ENCODE results near the gene RGS3.
"Not testable (repeated sequence)": the region's sequence is repeated elsewhere in the genome, so short reads cannot be mapped to it uniquely, and the experiment has no call there.

The RGS3 gene

GRCh38 chr9:113467183-113467582 is 3.7 kb downstream of the RGS3 start:
- no peak for DNase-seq

- no peak for DNase-seq
Observed at GRCh38 chr9:113468716-113469448, 5.4 kb downstream of the RGS3 start.

DNA sequence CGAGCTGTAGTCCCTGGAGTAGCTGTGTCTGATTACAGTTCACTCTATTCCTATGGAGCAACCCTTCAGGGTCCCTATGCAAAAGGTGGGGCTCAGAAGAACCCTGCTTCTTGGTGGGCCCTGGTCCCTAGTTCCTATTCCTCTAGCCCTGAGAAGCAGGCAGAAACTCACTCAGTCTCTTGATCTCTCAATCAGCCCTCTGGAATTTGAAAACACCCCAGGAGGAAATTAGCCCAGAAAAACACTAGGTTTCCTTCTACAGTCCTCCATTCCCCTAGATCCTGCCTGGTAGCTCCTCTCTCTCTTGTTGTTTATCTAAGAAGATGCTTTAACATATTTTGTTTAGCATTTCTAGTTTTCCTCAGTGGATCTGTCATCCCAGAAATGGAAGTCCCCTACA is 7.6 kb downstream of the RGS3 start:
- DNase-seq = no peak

DNA sequence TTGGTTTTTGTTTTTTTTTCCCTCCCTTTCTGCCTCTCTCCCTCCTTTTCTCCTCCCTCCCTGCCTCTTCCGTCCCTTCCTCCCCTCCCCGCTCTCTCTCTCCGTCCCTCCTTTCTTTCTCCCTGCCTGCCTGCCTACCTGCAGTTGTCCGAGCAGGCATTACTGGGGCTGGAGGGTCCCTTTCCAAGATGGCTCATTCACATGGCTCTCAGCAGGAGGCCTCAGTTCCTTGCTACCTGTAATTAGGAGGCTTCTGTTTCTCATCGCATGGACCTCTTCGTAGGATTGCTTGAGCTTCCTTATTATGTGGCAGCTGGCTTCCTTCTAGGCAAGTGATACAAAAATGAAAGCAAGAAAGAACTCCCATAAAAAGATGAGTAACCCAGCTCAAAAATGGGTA is 8.0 kb downstream of the RGS3 start:
- no peak for DNase-seq

DNA sequence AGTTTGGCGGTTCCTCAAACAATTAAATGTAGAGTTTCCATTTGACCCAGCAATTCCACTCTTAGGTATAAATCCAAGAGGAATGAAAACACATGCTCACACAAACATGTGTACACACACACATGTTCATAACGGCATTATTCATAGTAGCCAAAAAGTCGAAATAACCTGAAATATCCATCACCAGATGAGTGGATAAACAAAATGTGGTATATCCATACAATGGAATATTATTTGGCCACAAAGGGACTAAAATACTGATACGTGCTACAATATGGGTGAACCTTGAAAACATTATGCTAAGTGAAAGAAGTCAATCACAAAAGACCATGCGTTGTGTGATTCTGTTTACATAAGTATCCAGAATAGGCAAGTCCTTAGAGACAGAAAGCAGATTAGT is 8.7 kb downstream of the RGS3 start:
- no peak for DNase-seq

DNA sequence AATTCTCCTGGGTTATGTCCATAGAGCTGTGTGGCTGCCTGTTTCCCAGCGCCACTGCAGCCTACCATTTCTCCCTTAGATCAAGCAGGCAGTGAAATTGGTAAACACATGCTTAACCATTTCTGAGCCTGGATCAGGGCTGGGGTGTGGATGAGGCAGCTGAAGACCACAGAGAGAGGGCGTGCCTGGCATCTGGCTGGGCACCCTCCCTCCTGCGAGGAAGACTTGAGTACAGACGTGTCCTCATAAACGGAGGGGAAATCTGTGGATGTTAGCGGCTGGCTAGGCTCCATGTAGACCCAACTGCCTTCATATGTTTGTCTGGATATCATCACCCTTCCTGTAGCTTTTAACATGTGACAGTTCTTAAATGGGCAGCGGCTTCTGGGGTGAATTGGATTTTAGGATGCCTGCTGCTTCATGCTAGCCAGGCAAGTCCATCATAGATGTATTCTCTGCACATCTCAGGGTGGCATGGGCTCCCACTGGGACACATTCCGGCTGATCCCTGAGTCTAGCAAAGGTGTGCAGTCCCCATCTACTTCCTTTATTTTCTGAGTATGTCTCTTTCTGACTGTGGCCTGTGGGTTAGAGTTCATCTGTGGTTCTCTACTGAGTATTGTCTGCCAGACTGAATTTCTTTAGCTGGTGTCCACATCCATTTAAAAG is 11.0 kb downstream of the RGS3 start:
- DNase-seq = no peak

DNA sequence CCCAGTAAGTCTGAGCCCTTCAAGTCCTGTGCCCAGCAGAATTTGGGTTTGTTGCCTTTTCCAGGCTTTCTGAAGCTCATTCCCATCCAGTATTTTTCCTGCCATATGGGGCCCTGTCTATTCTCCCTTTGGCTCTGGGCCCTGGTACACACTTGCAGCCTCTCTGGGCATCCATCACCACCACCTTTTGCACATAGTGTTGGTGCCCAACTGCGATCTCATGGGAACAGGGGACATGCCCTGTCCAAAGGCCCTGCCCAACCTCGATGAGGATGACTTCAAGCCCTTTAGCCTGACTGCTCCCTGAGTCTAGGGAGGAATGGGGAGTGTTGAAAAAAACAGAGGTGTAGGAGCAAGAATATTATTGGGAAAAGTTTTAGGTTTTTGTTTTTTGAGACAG is 11.5 kb downstream of the RGS3 start:
- DNase-seq = no peak

- no peak for DNase-seq
Observed at GRCh38 chr9:113475992-113476391, 12.5 kb downstream of the RGS3 start.

DNA sequence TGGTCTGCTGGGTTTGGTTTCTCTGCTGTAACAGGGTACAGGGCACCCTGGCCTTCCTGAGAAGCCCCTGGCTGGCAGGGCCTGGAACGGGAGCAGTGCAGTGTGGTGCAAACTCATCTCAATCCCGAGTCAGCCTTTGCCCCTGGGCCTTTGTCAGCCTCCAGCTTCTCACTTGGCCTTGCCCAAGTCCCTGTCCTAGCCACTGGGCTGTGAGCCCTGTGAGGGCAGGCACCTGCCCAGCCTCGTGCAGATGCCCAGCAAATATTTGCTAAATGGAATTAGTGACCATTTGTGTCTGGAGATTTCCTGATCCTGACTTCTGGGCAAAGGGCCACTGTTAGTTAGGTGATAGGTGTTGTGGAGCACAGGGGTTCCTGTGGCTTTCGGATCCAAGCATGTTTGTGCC is 13.0 kb downstream of the RGS3 start:
- no peak for DNase-seq

- no peak for DNase-seq
Observed at GRCh38 chr9:113477058-113477457, 13.5 kb downstream of the RGS3 start.

GRCh38 chr9:113477661-113478060 is 14.1 kb downstream of the RGS3 start:
- no peak for DNase-seq

GRCh38 chr9:113479174-113479621 is 15.7 kb downstream of the RGS3 start:
- DNase-seq = no peak

DNA sequence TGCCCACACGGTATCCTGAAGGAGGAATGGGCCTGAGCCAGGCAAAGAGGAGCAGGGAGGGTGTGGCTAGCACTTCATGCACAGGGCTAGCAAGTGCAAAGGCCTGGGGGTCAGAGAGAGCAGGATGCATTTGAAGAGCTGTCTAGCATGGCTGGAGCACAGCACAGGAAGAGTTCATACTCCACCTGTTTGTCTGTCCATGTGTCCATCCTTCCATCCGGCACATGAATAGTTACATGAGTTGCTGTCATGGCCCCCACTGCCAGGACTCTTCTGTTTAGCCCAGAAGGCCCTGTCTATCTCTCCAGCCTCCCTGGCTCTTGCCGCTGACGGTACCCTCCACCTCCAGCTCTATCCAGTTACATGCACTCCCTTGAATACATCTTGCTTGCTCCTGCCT is 17.1 kb downstream of the RGS3 start:
- no peak for DNase-seq

DNA sequence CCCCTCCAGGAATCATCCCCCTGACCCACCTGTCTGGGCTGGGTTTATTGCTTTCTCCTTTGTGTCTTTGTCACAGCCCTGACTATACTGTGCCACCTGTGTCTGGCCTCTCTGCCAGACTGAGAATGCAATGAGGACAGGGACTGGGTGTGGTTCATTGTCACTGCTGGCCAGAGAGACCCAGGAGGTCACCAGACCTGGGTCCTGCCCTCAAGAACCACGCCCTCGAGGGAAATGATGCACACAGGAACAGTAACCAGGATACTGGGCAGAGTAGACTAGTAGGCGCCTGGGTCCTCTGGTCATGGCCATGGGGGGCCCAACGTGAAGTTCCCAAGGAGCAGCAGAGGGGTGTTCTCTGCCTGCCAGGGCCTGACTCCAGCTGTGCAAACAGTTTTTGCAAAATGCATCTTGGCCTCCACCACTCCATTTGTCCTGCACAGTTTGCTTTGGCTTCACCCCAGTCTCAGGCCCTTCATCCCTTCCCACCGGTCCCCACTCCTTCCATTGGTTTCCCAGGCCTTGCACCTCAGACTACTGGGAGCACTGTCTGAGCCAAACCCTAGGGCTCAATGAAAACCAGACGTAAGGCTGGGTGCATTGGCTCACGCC is 17.8 kb downstream of the RGS3 start:
- DNase-seq = no peak

DNA sequence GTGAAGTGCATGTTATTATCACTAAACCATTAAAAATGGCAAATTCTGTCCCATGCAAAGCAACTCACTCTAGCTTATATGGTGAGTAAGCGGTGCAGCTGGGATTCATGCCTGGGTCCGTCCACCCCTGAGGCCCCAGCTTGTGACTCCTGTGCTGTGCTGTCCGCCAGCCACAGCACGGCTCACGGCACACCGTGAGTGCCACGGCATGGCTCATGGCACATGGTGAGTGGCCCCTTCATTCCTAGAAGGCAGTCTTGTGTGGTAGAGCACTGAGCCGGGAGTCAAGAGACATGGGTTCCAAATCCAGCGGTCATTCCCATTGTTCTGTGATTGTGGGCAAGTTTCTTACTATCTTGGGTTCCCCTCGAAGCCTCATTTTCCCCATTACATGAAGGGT is 18.8 kb downstream of the RGS3 start:
- no peak for DNase-seq

DNA sequence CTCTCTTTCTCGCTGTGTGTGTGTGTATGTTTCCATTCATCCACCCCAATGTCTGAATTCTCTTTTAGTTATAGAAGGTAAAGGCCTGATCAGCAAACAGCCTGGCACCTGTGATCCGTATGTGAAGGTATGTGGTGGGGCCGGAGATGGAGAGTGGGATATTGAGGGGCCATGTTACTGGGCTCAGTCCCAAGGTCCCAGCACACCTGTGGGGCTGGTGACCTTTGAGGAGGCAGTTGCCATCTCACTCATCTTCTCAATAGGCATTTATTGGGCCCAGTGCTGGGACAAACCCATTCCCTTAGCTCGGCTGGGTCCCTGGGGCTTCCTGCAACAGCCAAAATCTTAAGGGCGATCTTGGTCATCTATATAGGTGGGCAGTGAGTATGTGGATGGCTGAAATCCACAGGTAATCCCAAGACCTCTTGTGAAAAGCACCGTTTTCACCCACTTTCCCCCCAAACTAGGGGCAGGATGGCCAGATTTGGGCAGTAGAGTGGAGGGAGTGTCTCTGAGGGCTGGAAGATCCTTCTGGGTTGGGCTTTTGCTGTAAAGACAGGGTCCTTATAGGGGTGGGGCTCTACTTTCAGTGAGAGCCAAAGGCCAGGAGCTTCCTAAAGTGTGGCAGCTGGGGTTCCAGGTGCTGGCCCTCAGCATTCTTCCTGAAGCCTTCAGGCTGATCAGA is 19.6 kb downstream of the RGS3 start:
- DNase-seq = no peak

DNA sequence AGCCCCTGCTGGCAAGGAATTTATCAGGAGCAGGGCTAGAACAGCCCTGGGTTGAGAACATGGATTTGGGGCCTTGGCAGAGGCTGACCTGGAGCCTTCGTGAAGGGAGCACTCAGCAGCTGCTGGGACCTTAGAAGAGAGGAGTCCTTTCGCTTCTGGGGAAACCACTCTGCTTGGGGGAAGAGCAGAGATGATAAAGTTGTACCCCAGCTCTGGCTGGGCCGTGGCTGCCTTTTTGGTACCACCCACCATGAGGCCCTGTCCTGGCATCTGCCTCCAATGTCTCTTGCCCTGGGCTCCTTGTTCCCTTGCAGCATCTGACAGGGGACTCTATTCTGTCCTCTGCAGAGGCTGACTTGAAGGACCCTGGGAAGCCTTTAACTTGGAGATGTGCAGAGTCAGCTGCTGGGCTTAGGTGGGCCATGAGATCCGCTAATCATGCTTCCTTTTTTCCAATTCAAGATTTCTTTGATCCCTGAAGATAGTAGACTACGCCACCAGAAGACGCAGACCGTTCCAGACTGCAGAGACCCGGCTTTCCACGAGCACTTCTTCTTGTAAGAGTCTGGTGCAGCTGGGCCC is 20.2 kb downstream of the RGS3 start:
- no peak for DNase-seq

- no peak for DNase-seq
Observed at GRCh38 chr9:113484258-113484730, 20.8 kb downstream of the RGS3 start.

- DNase-seq = no peak
Observed at GRCh38 chr9:113485761-113486115, 22.2 kb downstream of the RGS3 start.

- no peak for DNase-seq
Observed at GRCh38 chr9:113486327-113486726, 22.8 kb downstream of the RGS3 start.

DNA sequence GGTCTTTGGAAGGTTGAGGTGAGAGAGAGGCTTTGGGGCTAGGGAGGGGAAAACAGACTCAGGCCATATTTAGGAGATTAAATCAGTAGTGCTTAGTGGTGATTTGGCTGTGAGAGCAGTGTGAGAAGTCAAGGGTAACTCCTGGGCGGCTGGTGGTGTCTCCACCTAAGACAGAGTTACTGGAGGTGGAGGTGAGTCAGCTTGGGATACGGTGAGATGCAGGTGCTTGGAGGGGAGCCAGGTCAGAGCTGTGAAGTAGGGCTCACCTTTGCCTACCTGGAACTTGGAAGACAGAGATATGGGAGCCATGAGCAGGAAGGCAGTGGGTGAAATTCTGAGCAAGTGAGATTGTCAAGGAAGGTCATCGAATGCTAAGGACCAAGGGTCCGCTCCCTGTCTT is 24.5 kb downstream of the RGS3 start:
- DNase-seq = no peak

DNA sequence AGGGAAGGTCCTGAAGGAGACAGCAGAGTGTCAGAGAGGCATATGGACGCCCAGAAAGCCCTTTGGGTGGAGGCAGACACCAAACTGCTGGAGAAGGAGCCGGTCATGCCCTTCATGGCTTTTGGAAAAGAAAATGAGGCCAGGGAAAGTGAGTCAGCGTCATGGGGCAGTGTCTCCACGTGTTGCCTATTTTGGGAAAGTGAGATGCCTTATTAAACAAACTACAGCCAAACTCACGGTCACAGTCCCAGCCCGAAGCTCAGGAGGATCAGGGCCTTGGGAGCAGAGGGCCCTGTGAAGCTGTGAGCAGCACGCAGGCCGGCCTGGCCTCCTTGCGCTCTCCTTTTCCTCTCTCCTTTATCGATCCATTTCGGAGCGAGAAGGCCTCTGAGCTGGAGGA is 25.0 kb downstream of the RGS3 start:
- no peak for DNase-seq

GRCh38 chr9:113491147-113491546 is 27.6 kb downstream of the RGS3 start:
- not testable (repeated sequence) for DNase-seq

All from GOT3 (cell line).